ENCODE data around the gene RNF4.
A peak's percentile ranks its signal among the peaks of the same experiment; 100 is the strongest.

RNF4 gene

DNA sequence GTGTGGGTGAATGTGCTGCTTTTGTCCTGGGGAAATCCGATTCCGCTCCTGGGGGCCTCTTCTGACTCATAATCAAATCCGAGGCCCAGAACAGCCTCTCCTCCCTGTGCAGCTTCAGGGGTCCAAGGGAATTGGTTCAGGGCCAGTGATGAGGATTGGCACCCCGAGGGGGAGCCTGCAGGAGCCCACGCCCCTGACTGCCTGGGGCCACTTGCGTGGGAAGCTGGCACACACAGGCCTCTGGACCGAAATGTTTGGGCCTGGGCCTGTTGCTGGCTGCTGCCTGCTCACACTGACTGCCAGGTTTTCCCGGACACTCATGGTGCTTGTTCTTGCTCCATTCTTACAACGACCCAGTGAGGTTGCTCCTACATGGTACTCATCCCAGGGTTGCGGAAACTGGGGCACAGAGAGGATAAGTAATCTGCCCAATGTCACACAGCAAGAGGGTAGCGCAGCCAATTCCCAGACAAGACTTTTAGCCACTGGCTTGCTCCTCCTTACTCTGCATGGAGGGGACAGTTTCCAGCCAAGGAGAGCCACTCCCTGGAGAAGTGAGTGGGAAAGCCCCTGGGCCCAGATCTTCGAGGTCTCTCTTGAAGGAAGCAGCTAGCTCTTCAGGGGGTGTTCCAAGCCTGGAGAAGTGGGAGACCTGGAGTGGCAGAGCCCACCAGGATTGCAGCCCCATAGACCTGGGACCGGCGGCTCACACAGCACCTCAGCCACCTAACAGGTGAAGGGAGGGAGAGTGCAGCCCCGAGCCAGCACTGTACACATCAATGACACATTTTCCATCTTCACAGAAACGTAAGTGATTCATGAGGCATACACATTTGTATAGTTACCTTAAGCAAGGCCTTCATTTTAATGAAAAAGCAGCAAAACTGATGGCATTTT is 29.8 kb upstream of the RNF4 start:
- no peak for DNase-seq

DNA sequence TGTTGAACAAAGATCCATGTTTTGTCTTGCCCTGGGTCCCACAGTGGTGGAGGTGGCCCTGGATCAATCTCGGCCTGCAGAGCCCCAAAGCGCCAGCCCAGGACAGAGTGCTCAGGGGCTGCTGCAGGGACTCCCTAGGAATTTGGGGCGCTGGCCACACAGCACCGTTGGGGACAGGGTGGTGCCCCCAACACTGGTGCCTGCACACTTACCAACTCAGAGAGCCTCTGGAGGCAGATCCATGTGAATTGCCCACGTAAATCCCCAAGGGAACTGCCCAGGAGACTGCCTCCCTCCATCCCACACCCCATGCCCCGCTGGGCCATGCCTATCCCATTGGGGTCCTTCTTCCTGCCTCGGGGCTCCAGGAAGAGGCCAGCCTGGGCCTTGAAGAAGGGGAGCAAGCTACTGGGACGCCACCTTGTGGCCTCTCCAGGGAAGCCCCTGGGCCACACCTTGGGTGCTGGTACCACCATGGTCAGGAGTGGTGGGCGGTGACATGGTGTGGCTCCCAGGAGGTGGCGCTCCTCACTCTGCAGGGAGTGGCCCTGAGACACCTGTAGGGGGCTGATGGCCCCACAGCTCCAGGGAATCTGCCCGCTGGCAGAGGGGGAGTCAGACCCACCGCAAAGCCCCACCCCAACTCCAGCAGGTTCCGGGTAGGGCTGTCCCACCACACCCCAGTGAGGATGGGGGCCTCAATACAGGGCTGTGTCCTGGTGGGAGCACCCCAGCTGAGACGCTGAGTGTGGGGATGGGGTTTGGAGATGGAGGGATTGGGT is 27.3 kb upstream of the RNF4 start:
- DNase-seq: peak; percentile 78

DNA sequence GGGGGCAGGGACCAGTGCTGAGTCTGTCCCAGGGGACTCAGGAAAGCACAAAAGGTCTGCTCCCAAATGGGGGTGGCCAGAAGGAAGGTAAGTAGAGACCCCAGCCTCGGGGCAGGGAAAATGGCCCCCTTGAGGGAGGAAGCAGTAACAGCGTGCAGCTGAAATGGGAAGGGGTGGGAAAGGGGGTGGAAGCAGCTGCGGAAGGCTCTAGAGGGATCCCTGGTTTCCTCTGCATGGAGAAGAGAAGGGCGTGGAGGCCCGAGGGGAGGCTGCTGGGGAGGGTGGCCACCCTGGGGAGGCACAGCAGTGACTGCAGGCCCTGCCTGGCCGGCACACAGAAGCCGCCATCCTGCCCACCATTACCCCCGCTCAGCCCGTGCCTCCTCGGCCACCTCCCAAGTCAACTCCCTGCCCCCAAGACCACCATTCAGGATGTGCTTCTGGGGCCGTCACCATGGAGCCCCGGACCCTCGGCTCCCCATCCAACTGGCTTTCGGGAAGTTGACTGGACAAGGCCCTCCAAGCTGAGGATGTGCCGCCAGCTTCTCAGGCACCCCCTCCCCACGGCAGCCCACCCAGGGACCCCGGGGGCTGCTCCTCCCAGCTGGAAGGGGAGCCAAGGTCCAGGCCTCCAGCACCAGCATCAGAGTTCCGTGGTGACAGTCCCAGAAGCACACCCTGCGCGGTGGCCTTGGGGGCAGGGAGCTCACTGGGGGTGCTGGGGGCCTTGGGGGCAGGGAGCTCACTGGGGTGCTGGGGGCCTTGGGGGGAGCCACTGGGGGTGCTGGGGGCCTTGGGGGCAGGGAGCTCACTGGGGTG is 26.5 kb upstream of the RNF4 start:
- no peak for DNase-seq

DNA sequence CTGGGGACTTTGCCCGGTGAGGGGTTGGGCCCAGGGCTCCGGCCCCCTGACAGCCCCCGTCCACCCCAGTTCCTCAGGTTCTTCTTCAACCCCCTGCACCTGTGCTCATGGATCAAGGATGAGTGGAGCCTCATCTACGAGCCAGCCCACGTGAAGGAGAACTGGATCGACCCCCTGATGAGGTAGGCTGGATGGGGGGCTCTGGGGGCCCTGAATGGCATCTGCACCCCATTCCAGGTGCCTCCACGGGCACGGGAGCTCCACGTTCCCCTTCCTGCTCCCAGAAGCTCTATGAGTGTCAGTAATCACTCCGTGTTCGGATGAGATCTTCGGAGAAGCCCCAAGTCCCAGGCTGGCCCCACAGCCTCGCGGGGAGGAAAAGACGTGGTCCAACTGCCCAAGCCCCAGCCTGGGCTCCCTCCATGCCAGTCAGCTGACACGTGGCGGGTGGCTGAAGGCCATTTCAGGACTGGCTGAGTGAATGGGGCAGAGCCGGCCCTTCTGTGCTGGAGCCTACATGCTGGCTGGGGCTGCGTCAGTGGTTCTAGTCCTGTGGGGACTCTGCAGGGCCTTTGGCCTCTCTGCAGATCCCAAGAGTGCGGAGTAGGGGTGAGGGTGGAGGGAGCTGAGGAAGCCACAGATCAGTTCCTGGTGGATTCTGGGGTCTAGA is 25.7 kb upstream of the RNF4 start:
- DNase-seq: no peak

DNA sequence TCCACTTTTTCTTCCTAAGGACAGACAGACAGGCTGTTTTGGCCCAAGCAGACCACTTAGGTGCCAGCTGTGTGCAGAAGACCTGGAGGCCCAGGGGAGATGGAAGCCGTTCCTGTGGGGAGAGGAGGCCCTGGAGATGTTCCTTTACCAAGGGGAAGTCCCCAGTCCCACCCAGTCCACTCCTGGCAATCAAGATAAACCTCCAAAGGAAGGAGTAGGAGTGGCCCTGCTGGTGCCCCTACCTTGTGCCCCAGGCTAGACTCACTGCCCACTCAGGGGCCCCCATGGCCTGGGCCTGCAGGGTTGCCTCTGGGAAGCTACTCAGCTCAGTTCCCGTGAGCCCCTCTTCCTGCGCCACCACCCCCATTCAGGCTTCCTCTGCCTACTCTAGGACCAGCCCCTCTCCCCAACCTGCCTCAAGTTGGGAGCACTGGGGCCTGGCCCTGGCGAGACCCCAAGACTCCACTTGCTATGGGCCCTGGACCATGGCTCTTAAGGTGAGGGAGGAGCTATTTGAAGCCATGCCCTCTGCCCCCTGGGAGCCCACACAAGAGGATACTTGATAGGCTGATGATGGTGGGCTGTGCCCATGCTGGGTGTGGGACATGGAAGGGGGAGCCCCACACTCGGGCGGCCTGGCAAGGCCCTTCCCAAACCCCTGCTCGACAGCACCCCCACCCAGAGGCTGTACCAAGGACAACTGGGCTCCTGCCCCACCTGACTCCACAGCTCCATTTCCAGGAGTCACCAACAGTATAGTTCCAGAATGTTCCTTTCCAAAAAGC is 24.8 kb upstream of the RNF4 start:
- no peak for DNase-seq

DNA sequence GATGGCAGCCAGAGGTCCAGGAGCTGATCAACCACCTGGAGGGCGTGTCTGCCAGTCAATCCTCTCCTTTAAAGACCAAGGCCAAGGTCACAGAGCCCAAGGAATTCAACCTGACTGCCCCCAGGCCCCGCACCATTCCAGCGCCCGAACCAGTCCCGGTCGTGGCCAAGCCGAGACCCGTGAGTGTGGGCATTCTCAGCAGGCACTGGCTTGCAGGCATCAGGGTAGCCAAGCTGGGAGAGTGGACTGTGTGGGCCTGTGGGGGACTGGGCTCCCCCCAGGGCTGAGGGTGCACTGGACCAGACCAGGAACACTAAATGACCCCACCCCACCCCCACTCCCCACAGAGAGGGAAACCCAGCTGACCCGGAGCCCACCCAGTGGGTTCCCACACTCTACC is 23.8 kb upstream of the RNF4 start:
- DNase-seq: no peak

DNA sequence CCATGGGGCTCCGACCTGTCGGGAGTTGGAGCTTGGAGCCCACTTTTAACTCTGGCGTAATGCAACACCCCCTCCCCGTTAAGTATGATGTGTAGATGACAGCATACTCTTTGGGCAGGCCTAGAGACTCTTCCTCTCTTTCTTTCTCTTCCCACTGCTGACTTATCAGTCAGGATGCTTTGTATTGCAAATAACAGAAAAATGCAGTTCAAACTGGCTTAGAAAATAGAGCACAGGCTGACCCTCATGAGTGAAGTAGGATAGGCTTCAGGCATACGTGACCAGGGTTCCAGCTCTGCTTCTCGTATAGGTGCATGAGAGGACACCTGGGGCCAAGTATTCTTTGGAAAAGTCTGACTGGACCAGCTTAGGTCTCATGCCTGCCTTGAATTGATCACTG is 23.3 kb upstream of the RNF4 start:
- no peak for DNase-seq

DNA sequence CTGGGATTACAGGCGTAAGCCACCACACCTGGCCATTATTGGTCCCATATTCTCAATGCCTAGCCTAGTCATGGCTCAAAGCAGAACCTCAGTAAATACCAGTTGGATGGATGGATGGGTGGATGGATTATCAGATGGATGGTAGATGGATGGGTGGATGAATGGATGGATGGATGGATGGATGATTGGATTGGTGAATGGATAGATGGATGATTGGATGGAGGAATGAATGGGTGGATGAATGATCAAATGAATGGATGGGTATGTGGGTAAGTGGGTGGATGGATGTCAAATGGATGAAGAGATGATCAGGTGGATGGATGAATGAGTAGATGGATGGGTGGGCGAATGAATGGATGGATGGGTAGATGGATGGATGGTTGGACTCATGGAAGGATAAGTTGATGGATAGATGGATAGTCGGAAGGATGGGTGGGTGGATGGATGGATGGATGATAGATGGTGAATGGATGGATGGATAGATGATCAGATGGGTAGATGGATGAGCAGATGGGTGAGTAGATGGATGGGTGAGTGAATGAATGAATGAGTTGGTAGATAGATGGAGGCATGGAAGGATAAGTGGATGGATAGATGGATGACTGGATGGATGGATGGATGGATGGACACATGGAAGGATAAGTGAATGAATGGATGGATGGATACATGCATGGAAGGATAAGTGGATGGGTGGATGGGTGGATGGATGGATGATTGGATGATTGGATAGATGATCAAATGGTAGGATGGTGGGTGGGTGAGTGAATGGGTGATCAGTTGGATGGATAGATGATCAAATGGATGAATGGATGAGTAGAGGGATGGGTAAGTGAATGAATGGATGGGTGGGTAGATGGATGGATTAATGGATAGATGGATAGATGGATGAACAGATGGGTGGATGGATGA is 22.0 kb upstream of the RNF4 start:
- DNase-seq: no peak

DNA sequence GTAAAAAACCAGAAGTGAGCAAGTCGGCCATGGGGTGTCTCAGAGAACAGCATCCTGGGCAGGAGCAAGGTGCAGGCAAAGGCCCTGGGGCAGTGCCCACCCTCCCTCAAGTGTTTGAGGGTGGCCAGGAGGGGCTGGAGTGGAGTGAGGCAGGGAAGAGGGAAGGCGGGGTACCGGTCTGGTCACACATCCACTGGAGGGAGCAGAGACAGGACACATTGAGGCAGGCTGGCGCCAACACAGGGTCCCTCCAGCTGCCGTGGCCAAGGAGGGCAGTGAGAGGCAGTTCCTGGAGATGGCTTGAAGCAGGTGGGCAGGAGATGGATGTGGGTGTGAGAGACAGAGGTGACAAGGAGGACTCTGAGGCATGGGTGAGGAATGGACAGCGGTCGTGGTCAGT is 20.3 kb upstream of the RNF4 start:
- no peak for DNase-seq

DNA sequence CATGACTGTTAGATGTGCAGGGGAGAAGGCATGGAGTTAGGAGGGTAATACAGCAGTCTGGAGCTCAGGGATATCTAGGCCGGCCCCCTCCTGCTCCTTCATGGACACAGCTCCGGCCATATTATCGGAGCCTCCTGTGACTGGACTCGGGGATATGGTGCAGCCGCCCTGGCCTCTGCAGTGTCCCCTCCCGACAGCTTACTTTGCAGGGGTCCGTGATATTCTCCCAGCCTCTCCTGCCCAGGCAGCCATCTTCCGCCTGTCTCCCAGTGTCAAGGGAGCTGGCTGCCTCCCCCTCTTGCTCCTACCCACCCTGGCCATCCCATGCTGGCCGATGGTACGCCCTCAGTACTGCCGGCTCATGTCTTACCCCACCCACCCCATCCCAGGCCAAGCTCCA is 19.9 kb upstream of the RNF4 start:
- DNase-seq: no peak

DNA sequence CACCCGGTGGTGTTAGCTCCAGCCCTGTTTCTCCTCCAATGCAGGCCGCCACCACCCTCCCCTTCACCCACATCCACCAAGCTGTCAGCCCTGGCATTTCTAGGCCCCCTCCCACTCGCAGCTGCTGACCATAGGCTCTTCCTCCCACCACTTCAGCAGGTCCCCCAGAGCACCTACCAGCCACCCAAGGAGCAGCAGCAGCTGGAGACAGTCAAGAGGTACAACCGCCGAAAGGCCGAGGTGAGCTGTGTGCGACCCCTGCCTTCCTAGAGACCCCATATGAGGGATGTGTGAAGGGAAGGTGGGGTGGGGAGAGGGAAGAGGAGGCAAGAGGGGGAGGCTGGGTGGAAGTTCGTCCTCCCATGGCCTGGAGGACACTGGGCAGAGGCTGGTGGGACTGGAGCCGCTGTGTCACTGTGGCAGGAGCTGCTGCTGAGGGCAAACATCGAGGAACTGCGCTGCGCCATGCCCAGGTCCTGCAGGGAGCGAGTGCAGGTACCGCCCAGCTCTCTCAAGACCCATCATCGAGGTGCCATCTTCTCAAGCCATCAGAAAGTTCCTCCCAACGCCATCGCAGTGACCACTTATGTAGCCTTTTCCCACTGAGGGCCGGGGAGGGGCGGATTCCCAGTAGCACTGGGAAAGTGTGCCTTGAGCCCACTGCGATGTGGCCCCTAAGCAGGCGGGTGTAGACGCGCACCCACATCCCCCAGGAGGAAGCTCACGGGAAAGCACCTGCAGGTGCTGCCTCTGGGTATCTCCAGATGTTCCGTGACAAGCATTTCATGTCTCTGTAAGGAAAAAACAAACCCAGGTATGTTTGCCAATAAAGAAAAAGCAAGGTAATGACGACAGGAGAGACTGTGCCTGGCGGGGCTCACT is 19.2 kb upstream of the RNF4 start:
- DNase-seq: no peak

DNA sequence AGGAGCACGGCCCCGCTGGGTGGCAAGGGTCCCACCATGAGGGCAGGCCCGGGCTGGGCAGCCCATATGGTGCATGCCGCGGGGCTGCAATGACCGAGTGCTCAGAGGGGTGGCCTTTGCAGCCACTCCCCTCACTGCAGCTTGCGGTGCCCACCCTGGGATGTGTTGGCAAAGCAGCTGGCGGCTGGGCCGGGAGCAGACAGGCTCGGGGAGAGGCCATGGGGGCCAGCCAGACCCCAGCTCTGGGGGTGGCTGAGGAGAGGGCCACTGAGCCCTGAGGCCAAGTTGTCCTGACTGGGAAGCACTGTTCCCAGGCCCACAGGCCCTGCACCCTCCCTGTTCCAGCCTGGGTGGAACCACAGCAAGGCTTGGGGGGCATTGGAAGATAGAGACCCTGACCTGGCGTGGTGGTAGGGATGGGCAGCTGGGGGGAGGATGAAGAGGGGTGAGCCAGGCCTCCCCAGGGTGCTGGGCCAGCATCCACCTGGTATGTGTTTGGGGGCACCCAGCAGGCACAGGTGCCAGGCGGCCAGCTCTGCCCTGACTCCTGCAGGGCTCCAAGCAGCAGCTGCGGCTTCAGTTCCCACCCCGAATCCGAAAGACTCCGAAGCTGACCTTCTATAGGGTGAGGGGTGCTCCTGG is 18.4 kb upstream of the RNF4 start:
- DNase-seq: no peak

DNA sequence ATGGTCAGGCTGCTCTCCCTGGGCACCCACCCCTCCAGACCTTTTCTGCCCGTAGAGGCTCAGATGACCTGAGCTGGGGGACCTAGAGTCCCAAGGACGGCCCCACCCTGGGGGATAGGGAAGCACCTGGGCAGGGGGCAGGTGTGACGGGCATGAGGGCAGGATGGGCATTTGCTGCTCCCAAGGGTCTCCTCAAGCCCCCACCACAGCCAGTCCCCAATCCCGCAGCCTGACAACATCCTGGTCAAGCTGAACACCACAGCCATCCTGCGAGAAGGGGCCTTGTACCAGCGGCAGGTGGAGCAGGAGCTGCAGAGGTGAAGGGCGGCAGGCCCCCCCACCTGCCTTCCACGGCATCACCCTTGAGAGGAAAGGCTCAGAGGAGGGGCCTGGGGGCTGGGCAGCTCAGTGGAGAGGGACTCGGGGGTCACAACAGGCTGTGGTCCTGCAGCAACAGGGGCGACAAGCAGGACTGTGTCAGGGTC is 17.8 kb upstream of the RNF4 start:
- DNase-seq: no peak

DNA sequence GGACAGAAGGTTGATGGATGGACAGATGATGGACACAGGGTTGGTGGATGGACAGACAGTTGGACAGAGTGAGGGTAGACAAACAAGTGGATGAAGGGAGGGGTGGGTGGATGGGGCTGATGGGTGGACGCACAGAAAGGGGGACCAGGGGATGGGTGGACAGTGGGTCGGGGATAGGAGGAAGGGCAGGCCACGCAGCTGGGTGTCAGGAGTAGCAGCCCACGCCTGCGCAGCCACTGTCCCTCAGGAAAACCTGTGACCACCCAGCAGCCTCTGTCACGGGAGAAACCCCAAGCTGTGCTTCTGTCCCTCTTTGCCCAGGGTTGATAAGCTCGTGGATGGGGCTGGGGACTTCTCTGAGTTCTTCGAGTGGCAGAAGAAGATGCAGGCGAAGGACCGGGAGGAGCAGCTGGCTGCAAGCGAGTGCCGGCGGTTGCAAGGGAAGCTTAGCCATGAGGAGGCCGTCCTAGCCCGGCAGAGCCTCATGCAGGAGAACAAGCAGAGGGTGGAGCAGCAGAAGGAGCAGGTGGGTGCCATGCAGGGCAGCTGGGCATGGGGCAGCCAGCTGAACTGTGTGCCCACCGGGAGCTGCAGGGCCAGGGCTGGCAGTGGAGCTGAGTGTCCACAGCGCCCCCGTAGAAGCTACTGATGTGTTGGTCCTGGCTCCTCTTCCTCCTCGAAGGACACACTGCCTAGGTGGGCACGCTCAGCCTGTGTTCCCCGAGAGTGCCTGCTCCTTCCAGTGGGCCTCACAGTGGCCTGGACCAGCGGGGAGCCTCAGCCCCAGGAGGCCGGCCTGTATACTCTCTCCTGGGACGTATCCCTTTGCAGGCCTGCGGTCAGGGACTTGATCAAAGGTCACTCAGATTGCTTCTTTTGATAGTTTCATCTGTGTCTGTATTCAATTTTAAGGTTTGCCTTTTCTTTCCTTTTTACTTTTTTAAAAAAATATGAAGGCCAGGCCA is 16.8 kb upstream of the RNF4 start:
- DNase-seq: no peak

DNA sequence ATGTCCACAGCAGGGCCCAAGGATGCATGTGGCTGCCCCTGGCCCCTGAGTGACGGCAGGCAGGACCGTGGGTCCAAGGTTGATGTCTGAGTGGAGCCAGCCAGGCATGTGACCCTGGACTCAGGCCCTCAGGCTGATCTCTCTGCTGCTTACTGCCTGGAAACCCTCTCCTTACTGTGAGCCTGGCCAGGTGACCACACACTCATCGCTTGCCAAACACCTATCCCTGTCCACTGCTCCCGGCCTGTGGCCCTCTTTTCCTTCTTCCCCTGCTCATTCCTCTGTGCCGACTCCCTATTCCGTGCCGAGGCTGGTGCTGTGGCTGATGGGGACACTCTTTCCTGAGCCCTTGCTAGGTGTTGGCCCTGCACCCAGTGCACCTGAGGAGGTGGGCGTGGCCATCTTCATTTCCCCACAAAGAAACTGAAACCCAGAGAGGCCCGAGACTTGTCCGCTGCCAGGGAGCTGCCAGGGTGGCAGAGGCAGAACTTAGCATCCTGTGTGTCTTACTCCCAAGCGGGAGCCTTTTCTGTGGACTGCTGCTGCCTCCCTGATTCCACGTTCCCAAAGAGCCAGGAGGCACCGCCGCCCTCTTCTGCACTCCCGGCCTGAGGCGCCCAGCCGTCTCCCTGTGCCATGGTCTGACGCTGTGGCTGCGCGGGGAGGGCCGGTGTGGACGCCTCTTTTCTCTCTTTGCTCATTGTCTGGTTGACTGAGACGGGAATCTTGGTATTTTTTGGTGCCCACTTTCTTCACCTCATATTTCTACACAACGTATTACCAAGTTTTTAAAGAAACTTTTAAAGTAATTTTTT is 11.2 kb upstream of the RNF4 start:
- no peak for DNase-seq

DNA sequence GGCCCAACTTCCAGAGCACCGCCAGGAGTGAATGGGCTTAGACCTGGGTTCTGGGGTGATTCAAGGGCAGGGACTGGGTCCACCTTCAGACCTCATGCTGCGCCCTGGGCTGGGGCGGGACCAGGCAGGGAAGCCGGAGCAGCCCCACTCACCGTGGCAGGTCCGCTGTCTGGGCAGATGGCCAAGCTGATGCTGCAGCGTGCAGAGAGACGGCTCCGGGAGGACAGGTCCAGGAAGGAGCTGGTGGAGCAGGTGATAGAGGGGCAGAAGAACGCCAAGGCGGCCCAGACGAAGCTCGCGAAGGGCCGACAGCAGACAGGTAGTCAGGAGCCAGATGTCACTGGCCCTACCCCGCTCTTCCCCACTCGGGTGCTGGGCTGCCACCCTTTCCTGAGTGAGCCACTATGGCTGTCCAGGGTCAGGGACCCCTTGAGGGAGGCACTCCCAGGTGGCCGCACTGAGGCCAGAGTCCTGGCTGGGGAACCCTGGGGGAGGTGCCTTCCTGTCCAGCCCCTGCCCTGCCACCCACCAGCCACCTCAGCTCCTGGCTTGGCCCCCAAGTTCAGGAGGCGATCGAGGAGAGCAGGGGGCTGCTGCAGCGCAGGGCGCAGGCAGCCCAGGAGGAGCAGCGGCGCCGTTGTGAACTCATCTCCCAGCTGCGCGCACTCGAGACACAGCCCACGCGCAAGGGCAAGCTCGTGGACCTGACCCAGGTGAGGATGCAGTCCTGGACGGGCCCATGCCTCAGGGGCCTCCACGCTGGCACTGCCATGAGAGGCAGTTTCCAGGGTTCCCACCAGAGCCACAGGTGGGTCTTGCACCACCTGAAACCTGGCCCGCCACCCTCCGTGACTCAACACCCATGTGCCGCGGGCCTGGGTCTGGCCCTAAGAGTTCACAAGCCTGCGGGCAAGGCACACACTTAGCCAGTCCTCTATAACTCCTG is 10.1 kb upstream of the RNF4 start:
- DNase-seq: no peak

Measured in CD4-positive, alpha-beta T cell treated with Interleukin-12 subunit alpha and Interleukin-12 subunit beta, for 1 hour (primary cell).